Measurements from ENCODE around the gene AMOTL2. TPM values are rescaled to one million over a fixed set of nuclear protein-coding genes. Genes with fewer than 3 reads are reported as not detected.

AMOTL2 gene
- total RNA-seq, 1 experiment from 2014 or later: 76.9 TPM

DNA sequence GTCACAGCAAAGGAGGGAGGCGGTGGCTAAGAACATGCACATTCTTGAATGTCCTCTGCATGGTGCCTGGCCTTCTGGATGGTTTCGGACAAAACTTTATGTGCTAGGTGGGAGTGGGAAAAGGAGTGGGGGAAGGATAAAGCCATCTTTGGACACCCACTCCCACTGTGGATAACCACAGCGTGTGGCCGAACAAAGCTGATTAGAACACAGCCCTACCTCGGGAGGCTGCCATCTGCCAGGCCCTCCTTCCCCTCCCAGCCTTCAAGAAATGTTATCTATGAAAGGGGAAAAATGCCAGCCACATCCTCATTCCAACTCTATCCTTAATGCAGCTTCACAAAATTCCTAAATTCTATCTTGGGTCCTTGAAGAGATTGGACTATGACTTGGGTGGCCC is 18.8 kb downstream of the AMOTL2 start:
- Mint-ChIP-seq H3K9me3 (no peaks in the 10 kb centered on the region), H3K36me3 (peaks cover 58% of the 10 kb centered on the region), H3K27ac (peak overlapping the region; percentile 37; the same call in 1 of the 2 replicates), H3K4me1 (peaks cover 41% of the 10 kb centered on the region), H3K27me3 (ENCODE audit: low read depth) (no peaks in the 10 kb centered on the region), H3K4me3 (no peak overlapping the region)
- ATAC-seq (no peak), DNase-seq (ENCODE audit: low spot score) (peak; percentile 3)
- TF ChIP-seq NFATC4 (CRISPR knock-in tag; IDR thresholded peaks at IDR 0.05): no peak
- TF ChIP-seq, protein P1, sequence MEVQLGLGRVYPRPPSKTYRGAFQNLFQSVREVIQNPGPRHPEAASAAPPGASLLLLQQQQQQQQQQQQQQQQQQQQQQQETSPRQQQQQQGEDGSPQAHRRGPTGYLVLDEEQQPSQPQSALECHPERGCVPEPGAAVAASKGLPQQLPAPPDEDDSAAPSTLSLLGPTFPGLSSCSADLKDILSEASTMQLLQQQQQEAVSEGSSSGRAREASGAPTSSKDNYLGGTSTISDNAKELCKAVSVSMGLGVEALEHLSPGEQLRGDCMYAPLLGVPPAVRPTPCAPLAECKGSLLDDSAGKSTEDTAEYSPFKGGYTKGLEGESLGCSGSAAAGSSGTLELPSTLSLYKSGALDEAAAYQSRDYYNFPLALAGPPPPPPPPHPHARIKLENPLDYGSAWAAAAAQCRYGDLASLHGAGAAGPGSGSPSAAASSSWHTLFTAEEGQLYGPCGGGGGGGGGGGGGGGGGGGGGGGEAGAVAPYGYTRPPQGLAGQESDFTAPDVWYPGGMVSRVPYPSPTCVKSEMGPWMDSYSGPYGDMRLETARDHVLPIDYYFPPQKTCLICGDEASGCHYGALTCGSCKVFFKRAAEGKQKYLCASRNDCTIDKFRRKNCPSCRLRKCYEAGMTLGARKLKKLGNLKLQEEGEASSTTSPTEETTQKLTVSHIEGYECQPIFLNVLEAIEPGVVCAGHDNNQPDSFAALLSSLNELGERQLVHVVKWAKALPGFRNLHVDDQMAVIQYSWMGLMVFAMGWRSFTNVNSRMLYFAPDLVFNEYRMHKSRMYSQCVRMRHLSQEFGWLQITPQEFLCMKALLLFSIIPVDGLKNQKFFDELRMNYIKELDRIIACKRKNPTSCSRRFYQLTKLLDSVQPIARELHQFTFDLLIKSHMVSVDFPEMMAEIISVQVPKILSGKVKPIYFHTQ (CRISPR knock-in tag; IDR thresholded peaks at IDR 0.05): no peak
- TF ChIP-seq, protein P2, sequence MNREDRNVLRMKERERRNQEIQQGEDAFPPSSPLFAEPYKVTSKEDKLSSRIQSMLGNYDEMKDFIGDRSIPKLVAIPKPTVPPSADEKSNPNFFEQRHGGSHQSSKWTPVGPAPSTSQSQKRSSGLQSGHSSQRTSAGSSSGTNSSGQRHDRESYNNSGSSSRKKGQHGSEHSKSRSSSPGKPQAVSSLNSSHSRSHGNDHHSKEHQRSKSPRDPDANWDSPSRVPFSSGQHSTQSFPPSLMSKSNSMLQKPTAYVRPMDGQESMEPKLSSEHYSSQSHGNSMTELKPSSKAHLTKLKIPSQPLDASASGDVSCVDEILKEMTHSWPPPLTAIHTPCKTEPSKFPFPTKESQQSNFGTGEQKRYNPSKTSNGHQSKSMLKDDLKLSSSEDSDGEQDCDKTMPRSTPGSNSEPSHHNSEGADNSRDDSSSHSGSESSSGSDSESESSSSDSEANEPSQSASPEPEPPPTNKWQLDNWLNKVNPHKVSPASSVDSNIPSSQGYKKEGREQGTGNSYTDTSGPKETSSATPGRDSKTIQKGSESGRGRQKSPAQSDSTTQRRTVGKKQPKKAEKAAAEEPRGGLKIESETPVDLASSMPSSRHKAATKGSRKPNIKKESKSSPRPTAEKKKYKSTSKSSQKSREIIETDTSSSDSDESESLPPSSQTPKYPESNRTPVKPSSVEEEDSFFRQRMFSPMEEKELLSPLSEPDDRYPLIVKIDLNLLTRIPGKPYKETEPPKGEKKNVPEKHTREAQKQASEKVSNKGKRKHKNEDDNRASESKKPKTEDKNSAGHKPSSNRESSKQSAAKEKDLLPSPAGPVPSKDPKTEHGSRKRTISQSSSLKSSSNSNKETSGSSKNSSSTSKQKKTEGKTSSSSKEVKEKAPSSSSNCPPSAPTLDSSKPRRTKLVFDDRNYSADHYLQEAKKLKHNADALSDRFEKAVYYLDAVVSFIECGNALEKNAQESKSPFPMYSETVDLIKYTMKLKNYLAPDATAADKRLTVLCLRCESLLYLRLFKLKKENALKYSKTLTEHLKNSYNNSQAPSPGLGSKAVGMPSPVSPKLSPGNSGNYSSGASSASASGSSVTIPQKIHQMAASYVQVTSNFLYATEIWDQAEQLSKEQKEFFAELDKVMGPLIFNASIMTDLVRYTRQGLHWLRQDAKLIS (CRISPR knock-in tag; IDR thresholded peaks at IDR 0.05; ENCODE audit: borderline replicate concordance): no peak
- TF ChIP-seq RORB (CRISPR knock-in tag; IDR thresholded peaks at IDR 0.05): no peak
- ChIA-PET CTCF (interaction anchor here (1.3 to 1.6 kb wide), 2 partner anchors 47 to 118 kb away, joined by 3 read pairs; no protein-coding TSS in a partner anchor), POLR2A (interaction anchor here (2.0 kb wide), 1 partner anchor 8 kb away, joined by 13 read pairs; no protein-coding TSS in a partner anchor)

DNA sequence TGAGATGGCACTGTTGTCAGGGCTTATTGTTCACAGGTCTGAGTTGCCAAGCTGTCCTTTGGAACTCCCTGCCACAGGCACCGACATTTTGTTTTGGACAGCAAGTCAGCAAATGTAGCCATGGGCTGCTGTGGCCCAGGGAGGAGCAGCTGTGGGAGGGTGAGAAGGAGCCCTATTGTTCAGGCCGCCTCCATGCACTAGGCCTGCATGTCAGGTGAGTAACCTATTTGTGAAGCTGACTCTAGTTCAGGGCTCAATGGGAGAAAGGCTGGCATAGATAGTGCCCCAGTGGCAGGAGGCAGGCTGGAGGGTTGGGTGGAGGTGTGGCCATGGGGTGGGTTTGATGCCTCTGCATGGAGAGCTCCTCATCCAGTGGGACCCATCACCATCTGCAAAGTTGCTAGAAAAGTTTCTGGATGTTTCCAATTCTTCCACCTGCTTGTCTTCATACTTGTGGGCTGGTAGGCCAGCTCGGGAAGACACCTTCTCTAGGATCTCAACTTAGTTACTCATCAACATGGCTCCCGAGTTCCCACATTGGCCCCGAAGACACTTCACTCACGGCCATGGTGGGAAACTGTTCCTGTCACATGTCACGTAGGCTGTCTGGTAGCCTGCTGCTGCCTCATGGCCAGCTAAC is 19.5 kb downstream of the AMOTL2 start:
- no peak for ATAC-seq
- DNase-seq (ENCODE audit: low spot score): no peak
- Mint-ChIP-seq H3K4me1 (peaks cover 39% of the 10 kb centered on the region), H3K36me3 (peaks cover 51% of the 10 kb centered on the region), H3K27ac (peak overlapping the region; percentile 43; the same call in 1 of the 2 replicates), H3K27me3 (ENCODE audit: low read depth) (no peaks in the 10 kb centered on the region), H3K4me3 (no peak overlapping the region), H3K9me3 (no peaks in the 10 kb centered on the region)
- POLR2A ChIA-PET: interaction anchor here (0.5 to 2.0 kb wide), 3 partner anchors 9 to 65 kb away, joined by 3 to 13 read pairs (median 4); no protein-coding TSS in a partner anchor
- CTCF ChIA-PET: interaction anchor here (0.9 to 1.7 kb wide), 4 partner anchors 14 to 119 kb away, joined by 3 to 5 read pairs (median 3); no protein-coding TSS in a partner anchor
- TF ChIP-seq, protein P2 (CRISPR knock-in tag; IDR thresholded peaks at IDR 0.05; ENCODE audit: borderline replicate concordance): no peak
- TF ChIP-seq, protein P3, sequence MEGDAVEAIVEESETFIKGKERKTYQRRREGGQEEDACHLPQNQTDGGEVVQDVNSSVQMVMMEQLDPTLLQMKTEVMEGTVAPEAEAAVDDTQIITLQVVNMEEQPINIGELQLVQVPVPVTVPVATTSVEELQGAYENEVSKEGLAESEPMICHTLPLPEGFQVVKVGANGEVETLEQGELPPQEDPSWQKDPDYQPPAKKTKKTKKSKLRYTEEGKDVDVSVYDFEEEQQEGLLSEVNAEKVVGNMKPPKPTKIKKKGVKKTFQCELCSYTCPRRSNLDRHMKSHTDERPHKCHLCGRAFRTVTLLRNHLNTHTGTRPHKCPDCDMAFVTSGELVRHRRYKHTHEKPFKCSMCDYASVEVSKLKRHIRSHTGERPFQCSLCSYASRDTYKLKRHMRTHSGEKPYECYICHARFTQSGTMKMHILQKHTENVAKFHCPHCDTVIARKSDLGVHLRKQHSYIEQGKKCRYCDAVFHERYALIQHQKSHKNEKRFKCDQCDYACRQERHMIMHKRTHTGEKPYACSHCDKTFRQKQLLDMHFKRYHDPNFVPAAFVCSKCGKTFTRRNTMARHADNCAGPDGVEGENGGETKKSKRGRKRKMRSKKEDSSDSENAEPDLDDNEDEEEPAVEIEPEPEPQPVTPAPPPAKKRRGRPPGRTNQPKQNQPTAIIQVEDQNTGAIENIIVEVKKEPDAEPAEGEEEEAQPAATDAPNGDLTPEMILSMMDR (IDR thresholded peaks at IDR 0.05): no peak
- TF ChIP-seq, protein P4, sequence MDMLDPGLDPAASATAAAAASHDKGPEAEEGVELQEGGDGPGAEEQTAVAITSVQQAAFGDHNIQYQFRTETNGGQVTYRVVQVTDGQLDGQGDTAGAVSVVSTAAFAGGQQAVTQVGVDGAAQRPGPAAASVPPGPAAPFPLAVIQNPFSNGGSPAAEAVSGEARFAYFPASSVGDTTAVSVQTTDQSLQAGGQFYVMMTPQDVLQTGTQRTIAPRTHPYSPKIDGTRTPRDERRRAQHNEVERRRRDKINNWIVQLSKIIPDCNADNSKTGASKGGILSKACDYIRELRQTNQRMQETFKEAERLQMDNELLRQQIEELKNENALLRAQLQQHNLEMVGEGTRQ (CRISPR knock-in tag; IDR thresholded peaks at IDR 0.05): no peak
- TF ChIP-seq ZNF263 (CRISPR knock-in tag; IDR thresholded peaks at IDR 0.05; ENCODE audit: low read depth) (no peak), JAZF1 (CRISPR knock-in tag; IDR thresholded peaks at IDR 0.05) (no peak), SOX15 (CRISPR knock-in tag; IDR thresholded peaks at IDR 0.05) (no peak)
- TF ChIP-seq, protein P5, sequence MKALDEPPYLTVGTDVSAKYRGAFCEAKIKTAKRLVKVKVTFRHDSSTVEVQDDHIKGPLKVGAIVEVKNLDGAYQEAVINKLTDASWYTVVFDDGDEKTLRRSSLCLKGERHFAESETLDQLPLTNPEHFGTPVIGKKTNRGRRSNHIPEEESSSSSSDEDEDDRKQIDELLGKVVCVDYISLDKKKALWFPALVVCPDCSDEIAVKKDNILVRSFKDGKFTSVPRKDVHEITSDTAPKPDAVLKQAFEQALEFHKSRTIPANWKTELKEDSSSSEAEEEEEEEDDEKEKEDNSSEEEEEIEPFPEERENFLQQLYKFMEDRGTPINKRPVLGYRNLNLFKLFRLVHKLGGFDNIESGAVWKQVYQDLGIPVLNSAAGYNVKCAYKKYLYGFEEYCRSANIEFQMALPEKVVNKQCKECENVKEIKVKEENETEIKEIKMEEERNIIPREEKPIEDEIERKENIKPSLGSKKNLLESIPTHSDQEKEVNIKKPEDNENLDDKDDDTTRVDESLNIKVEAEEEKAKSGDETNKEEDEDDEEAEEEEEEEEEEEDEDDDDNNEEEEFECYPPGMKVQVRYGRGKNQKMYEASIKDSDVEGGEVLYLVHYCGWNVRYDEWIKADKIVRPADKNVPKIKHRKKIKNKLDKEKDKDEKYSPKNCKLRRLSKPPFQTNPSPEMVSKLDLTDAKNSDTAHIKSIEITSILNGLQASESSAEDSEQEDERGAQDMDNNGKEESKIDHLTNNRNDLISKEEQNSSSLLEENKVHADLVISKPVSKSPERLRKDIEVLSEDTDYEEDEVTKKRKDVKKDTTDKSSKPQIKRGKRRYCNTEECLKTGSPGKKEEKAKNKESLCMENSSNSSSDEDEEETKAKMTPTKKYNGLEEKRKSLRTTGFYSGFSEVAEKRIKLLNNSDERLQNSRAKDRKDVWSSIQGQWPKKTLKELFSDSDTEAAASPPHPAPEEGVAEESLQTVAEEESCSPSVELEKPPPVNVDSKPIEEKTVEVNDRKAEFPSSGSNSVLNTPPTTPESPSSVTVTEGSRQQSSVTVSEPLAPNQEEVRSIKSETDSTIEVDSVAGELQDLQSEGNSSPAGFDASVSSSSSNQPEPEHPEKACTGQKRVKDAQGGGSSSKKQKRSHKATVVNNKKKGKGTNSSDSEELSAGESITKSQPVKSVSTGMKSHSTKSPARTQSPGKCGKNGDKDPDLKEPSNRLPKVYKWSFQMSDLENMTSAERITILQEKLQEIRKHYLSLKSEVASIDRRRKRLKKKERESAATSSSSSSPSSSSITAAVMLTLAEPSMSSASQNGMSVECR (CRISPR knock-in tag; IDR thresholded peaks at IDR 0.05; ENCODE audit: borderline replicate concordance): no peak
- TF ChIP-seq, protein P6, sequence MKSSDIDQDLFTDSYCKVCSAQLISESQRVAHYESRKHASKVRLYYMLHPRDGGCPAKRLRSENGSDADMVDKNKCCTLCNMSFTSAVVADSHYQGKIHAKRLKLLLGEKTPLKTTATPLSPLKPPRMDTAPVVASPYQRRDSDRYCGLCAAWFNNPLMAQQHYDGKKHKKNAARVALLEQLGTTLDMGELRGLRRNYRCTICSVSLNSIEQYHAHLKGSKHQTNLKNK (CRISPR knock-in tag; IDR thresholded peaks at IDR 0.05): 0 out of 2 replicates have a peak, but pooled peaks have one; percentile 1
- TF ChIP-seq, protein P7, sequence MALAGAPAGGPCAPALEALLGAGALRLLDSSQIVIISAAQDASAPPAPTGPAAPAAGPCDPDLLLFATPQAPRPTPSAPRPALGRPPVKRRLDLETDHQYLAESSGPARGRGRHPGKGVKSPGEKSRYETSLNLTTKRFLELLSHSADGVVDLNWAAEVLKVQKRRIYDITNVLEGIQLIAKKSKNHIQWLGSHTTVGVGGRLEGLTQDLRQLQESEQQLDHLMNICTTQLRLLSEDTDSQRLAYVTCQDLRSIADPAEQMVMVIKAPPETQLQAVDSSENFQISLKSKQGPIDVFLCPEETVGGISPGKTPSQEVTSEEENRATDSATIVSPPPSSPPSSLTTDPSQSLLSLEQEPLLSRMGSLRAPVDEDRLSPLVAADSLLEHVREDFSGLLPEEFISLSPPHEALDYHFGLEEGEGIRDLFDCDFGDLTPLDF (CRISPR knock-in tag; IDR thresholded peaks at IDR 0.05): no peak

Measured in WTC11 (cell line).